ENCODE measurements around the gene CD274.

GRCh38 chr9:5435912-5436311 is 14.4 kb upstream of the CD274 start:
- no peak for TF ChIP-seq CTCF (IDR thresholded peaks at IDR 0.05; ENCODE audit: control extremely low read depth in 1 of 3, insufficient read depth in 1 of 3, low read depth in 1 of 3, low read length in 3 of 3)
- no peak for TF ChIP-seq ATF3 (IDR thresholded peaks at IDR 0.05; ENCODE audit: insufficient read depth, low read depth, low read length)
- no peak for TF ChIP-seq CHD2 (IDR thresholded peaks at IDR 0.05; ENCODE audit: low read length)
- no peak for TF ChIP-seq POLR2A (IDR thresholded peaks at IDR 0.05; ENCODE audit: control extremely low read depth in 1 of 2, low read depth in 2 of 2, low read length in 2 of 2)
- no peak for TF ChIP-seq ZNF274 (IDR thresholded peaks at IDR 0.05; ENCODE audit: borderline replicate concordance, extremely low read depth, low read length)
- TF ChIP-seq RAD21 (IDR thresholded peaks at IDR 0.05 in 1 of 2, conservative IDR thresholded peaks at IDR 0.05 in 1 of 2; ENCODE audit: low read depth in 2 of 2, low read length in 2 of 2), result no peak
- no peak for TF ChIP-seq RBBP5 (IDR thresholded peaks at IDR 0.05; ENCODE audit: borderline replicate concordance, low read depth, low read length)
- TF ChIP-seq YY1 (IDR thresholded peaks at IDR 0.05; ENCODE audit: low read depth, low read length), result no peak
- no peak for TF ChIP-seq POLR2AphosphoS5 (IDR thresholded peaks at IDR 0.05; ENCODE audit: low read depth, low read length)
- no peak for TF ChIP-seq KDM4A (IDR thresholded peaks at IDR 0.05; ENCODE audit: low read depth, low read length, severe bottlenecking)
